Calu3 (cell line): Measurements from ENCODE around the gene DHDH. TPM values are rescaled to one million over a fixed set of nuclear protein-coding genes. Genes with fewer than 3 reads are reported as not detected.
A peak's percentile ranks its signal among the peaks of the same experiment; 100 is the strongest.

Experiments used
- BruUV-seq: library from RNA; stranded (reverse); fragments of 400-500 nt; replicated peaks from 2 replicates; lab custom pipeline; 2021; lab: Mats Ljungman, UMichigan
- CTCF ChIA-PET: fragments of 300-600 bp; sonication (Branson Sonifier 250); formaldehyde crosslinking; loops from one replicate; lab custom pipeline; 2022; ENCODE audit warnings: antibody characterized with exemption; lab: Charles Lee
- DNase-seq: peaks from one replicate; pipeline ENCODE4 v3.0.0; 2022
- H3K27ac Mint-ChIP-seq: one replicate; pipeline ENCODE4 v1.8.0; 2022; ENCODE audit warnings: mixed read lengths; ENCODE audit not compliant: unreplicated experiment
- H3K27me3 Mint-ChIP-seq: one replicate; pipeline ENCODE4 v1.8.0; 2022; ENCODE audit warnings: mixed read lengths; ENCODE audit not compliant: unreplicated experiment
- H3K36me3 Mint-ChIP-seq: one replicate; pipeline ENCODE4 v1.8.0; 2022; ENCODE audit warnings: mild to moderate bottlenecking, moderate library complexity, mixed read lengths; ENCODE audit not compliant: insufficient read depth, unreplicated experiment
- H3K4me1 Mint-ChIP-seq: one replicate; pipeline ENCODE4 v1.8.0; 2022; ENCODE audit warnings: mild to moderate bottlenecking, low read depth, mixed read lengths; ENCODE audit not compliant: unreplicated experiment
- H3K4me3 Mint-ChIP-seq: one replicate; pipeline ENCODE4 v1.8.0; 2022; ENCODE audit warnings: mild to moderate bottlenecking, low read depth, moderate library complexity, mixed read lengths; ENCODE audit not compliant: unreplicated experiment
- H3K9me3 Mint-ChIP-seq: one replicate; pipeline ENCODE4 v1.8.0; 2022; ENCODE audit warnings: low read depth, mixed read lengths; ENCODE audit not compliant: unreplicated experiment
- intact Hi-C: fragments of 100-400 bp; cut with micrococcal nuclease; formaldehyde crosslinking; loops from one replicate; pipeline ENCODE4 v1.10.0; 2022; ENCODE audit not compliant: unreplicated experiment
- total RNA-seq: library from RNA; stranded (reverse); gene quantifications from 2 replicates; pipeline ENCODE4 v1.2.3, GENCODE V29; 2022
- TF ChIP-seq, protein P1 (sequence below): fragments of 200-600 bp; IDR thresholded peaks from one replicate; pipeline ENCODE4 v1.8.0; 2022; ENCODE audit warnings: antibody characterized with exemption; ENCODE audit not compliant: unreplicated experiment

DHDH gene
- total RNA-seq, 1 experiment from 2014 or later, result 2.1 TPM

DNA sequence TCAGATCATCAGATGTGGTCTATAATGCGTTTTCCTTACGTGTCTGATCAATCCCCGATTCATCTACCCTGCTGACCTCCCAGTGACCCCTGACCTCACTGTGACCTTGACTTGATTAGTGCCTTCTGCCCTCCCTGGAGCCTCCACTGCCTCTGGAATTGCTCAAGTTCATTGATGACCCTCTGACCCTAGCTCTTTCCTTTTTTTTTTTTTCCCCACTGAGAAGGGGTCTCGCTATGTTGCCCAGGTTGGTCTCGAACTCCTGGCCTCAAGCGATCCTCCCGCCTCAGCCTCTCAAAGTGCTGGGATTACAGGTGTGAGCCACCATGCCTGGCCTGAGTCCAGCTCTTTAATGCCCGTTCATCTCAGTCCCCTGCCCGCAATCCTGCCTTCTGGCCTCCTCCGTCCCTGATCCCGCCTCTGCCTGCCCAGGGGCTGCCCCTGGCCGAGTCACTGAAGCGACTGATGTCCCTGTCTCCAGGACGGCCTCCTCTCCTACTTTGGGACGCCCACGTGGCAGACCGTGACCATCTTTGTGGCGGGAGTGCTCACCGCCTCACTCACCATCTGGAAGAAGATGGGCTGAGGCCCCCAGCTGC lies 27.7 kb downstream of the DHDH start:
- CTCF ChIA-PET, result interaction anchor here (0.7 kb wide), 1 partner anchor 504 kb away, joined by 4 read pairs; no protein-coding TSS in a partner anchor
- no peaks in the 10 kb centered on the region for H3K9me3 Mint-ChIP-seq
- peak overlapping the region; percentile 99 for H3K27ac Mint-ChIP-seq
- no peaks in the 10 kb centered on the region for H3K27me3 Mint-ChIP-seq
- intact Hi-C loops, result no loop called here
- no TSS peak for BruUV-seq
- no peak for DNase-seq
- peaks cover 60% of the 10 kb centered on the region for H3K4me1 Mint-ChIP-seq
- TF ChIP-seq, protein P1, sequence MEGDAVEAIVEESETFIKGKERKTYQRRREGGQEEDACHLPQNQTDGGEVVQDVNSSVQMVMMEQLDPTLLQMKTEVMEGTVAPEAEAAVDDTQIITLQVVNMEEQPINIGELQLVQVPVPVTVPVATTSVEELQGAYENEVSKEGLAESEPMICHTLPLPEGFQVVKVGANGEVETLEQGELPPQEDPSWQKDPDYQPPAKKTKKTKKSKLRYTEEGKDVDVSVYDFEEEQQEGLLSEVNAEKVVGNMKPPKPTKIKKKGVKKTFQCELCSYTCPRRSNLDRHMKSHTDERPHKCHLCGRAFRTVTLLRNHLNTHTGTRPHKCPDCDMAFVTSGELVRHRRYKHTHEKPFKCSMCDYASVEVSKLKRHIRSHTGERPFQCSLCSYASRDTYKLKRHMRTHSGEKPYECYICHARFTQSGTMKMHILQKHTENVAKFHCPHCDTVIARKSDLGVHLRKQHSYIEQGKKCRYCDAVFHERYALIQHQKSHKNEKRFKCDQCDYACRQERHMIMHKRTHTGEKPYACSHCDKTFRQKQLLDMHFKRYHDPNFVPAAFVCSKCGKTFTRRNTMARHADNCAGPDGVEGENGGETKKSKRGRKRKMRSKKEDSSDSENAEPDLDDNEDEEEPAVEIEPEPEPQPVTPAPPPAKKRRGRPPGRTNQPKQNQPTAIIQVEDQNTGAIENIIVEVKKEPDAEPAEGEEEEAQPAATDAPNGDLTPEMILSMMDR, result no peak
- peaks cover 95% of the 10 kb centered on the region for H3K36me3 Mint-ChIP-seq
- peak overlapping the region; percentile 98 for H3K4me3 Mint-ChIP-seq

DNA sequence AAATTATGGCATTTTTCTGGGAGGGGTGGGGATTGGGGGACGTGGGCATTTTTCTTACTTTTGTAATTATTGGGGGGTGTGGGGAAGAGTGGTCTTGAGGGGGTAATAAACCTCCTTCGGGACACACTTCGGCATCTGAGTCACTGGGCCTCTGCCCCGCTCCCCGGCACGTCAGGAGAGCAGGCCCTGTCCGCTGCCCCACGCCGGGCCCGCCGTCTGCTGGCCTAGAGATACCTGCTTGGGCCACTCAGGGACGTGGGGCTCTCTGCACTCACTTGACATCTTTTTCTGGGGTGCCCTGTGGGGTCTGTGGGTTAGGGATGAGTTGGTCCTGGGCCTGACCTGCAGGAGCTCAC lies 28.2 kb downstream of the DHDH start:
- DNase-seq, result no peak
- Mint-ChIP-seq H3K36me3 (peaks cover 97% of the 10 kb centered on the region), H3K27me3 (no peaks in the 10 kb centered on the region), H3K9me3 (no peaks in the 10 kb centered on the region), H3K4me3 (peak overlapping the region; percentile 98), H3K27ac (peak overlapping the region; percentile 99), H3K4me1 (peaks cover 55% of the 10 kb centered on the region)
- CTCF ChIA-PET, result interaction anchor here (0.7 kb wide), 1 partner anchor 504 kb away, joined by 4 read pairs; no protein-coding TSS in a partner anchor
- TF ChIP-seq, protein P1, result no peak
- no TSS peak for BruUV-seq
- intact Hi-C loops, result no loop called here

DNA sequence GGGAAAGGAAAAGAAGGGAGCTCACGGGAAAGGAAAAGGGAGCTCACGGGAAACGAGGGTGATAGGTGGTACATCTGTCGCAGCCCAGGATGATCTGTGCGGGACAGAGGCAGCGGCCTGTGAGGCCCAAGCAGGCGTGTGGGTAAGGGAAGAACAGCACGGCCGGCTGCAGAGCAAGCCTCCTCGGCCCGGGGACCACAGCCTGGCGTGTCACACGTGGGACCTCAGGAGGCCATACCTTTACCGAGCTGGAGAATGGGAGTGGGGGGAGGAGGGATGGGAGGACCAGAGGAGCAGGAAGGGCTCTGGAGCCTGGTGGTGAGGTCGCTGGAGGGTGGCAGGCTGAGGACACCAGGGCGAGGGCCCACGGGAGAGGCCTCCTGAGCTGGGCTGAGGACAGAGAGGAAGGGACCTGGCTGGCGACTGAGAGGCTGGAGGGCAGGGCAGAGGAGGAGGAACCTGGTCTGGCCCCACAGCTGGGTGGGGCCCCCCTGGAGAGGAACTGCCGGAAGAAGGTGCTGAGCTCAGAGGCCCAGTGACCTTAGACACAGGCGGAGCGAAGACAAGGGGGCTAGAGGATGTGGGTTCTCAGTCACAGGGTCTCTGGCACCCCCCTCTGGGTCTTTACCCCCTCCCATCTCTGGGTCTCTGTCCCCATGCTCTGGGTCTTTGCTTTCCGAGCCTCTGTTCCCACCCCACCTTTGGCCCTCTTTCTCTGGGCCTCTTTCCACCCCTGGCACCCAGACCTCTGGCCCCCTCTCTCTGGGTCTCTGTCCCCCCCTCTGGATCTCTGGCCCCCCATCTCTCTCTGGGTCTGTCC lies 28.7 kb downstream of the DHDH start:
- TF ChIP-seq, protein P1, result no peak
- Mint-ChIP-seq H3K4me3 (peak overlapping the region; percentile 98), H3K27me3 (no peaks in the 10 kb centered on the region), H3K9me3 (no peaks in the 10 kb centered on the region), H3K4me1 (peaks cover 50% of the 10 kb centered on the region), H3K27ac (peak overlapping the region; percentile 99), H3K36me3 (peaks cover 97% of the 10 kb centered on the region)
- no TSS peak for BruUV-seq
- peak; percentile 76 for DNase-seq
- intact Hi-C loops, result no loop called here
- CTCF ChIA-PET, result interaction anchor here (0.6 to 0.9 kb wide), 2 partner anchors 8 to 183 kb away, joined by 3 to 6 read pairs; no protein-coding TSS in a partner anchor

- H3K27me3 Mint-ChIP-seq, result no peaks in the 10 kb centered on the region
- H3K36me3 Mint-ChIP-seq, result peaks cover 97% of the 10 kb centered on the region
- intact Hi-C loops, result no loop called here
- H3K4me1 Mint-ChIP-seq, result peaks cover 50% of the 10 kb centered on the region
- no TSS peak for BruUV-seq
- peak overlapping the region; percentile 99 for H3K27ac Mint-ChIP-seq
- DNase-seq, result no peak
- no peaks in the 10 kb centered on the region for H3K9me3 Mint-ChIP-seq
- TF ChIP-seq, protein P1, result no peak
- H3K4me3 Mint-ChIP-seq, result peak overlapping the region; percentile 98
- CTCF ChIA-PET, result interaction anchor here (0.6 to 0.9 kb wide), 2 partner anchors 8 to 183 kb away, joined by 3 to 6 read pairs; no protein-coding TSS in a partner anchor
Observed at GRCh38 chr19:48962849-48963165, 29.3 kb downstream of the DHDH start.
